GM12891 (cell line): ENCODE measurements around the gene TCF12.

Source experiments
- POLR2AphosphoS5 ChIP-seq: IDR thresholded peaks from 2 replicates; pipeline ENCODE4 v1.6.1; 2011; ENCODE audit warnings: low read depth, low read length, control low read depth
- POU2F2 ChIP-seq: IDR thresholded peaks from 2 replicates; pipeline ENCODE4 v1.6.1; 2011; ENCODE audit warnings: low read depth, mild to moderate bottlenecking, control low read depth, low read length, moderate library complexity
- SPI1 ChIP-seq: IDR thresholded peaks from 2 replicates; pipeline ENCODE4 v1.6.1; 2011; ENCODE audit warnings: low read depth, low read length, control low read depth
- TAF1 ChIP-seq: IDR thresholded peaks from 2 replicates; pipeline ENCODE4 v1.6.1; 2011; ENCODE audit warnings: low read depth, low read length, control low read depth

GRCh38 chr15:57118013-57118799 is 199.8 kb downstream of the TCF12 start:
- TF ChIP-seq TAF1 (no peak), POU2F2 (no peak), POLR2AphosphoS5 (no peak), SPI1 (no peak)
